ENCODE data around the gene BRWD1.

Gene BRWD1

DNA sequence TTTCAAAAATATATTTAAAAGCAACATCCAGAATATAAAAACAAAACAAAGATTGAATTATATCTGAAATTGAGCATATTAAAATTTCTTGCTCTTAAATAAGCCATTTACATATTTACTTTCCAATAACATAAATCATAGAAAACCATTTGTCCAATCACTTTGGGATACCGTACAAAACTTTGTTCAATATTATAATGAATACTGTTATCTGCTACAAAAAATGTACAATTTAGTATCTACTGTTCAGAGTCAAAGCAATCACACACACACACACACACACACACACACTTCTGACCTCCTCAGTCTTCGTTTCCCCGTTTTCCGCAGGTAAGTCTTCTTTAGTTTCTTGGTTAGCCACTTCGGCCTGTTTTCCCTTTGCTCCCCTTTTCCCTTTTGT, 31.4 kb upstream of the BRWD1 start:
- no peak overlapping the region for H2AFZ ChIP-seq (ENCODE audit: low read length)
- no peaks in the 10 kb centered on the region for H3K9me2 ChIP-seq (ENCODE audit: low read depth, low read length)
- H3K9ac ChIP-seq (ENCODE audit: low read length): no peak overlapping the region
- H3F3A ChIP-seq (ENCODE audit: insufficient read depth, low read length): 0 out of 2 replicates have a peak, but pooled peaks cover 3% of the 10 kb centered on the region
- no peak overlapping the region; the same call in 1 of the 2 replicates for H3K4me2 ChIP-seq (ENCODE audit: low read length)
- peaks cover 29% of the 10 kb centered on the region for H3K79me2 ChIP-seq (ENCODE audit: insufficient read depth, low read length)
- H4K20me1 ChIP-seq (ENCODE audit: insufficient read depth, low read length): peaks cover 7% of the 10 kb centered on the region; the same call in 1 of the 2 replicates
- TF ChIP-seq, protein P1, sequence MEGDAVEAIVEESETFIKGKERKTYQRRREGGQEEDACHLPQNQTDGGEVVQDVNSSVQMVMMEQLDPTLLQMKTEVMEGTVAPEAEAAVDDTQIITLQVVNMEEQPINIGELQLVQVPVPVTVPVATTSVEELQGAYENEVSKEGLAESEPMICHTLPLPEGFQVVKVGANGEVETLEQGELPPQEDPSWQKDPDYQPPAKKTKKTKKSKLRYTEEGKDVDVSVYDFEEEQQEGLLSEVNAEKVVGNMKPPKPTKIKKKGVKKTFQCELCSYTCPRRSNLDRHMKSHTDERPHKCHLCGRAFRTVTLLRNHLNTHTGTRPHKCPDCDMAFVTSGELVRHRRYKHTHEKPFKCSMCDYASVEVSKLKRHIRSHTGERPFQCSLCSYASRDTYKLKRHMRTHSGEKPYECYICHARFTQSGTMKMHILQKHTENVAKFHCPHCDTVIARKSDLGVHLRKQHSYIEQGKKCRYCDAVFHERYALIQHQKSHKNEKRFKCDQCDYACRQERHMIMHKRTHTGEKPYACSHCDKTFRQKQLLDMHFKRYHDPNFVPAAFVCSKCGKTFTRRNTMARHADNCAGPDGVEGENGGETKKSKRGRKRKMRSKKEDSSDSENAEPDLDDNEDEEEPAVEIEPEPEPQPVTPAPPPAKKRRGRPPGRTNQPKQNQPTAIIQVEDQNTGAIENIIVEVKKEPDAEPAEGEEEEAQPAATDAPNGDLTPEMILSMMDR (IDR thresholded peaks at IDR 0.05; ENCODE audit: low read length): no peak
- TF ChIP-seq EZH2 (IDR thresholded peaks at IDR 0.05; ENCODE audit: borderline replicate concordance, low read length): no peak
- no peaks in the 10 kb centered on the region for H3K27me3 ChIP-seq (ENCODE audit: insufficient read depth, low read length)
- no peak overlapping the region for H3K27ac ChIP-seq (ENCODE audit: low read depth, low read length, poor library complexity, severe bottlenecking)
- H3K9me3 ChIP-seq (ENCODE audit: low read length): no peaks in the 10 kb centered on the region
- H3K36me3 ChIP-seq (ENCODE audit: insufficient read depth, low read length): peaks cover 74% of the 10 kb centered on the region
- H3K4me3 ChIP-seq (ENCODE audit: low read depth, low read length, poor library complexity, severe bottlenecking): no peak overlapping the region
- H3K4me1 ChIP-seq (ENCODE audit: insufficient read depth, low read length, severe bottlenecking): peaks cover 34% of the 10 kb centered on the region

DNA sequence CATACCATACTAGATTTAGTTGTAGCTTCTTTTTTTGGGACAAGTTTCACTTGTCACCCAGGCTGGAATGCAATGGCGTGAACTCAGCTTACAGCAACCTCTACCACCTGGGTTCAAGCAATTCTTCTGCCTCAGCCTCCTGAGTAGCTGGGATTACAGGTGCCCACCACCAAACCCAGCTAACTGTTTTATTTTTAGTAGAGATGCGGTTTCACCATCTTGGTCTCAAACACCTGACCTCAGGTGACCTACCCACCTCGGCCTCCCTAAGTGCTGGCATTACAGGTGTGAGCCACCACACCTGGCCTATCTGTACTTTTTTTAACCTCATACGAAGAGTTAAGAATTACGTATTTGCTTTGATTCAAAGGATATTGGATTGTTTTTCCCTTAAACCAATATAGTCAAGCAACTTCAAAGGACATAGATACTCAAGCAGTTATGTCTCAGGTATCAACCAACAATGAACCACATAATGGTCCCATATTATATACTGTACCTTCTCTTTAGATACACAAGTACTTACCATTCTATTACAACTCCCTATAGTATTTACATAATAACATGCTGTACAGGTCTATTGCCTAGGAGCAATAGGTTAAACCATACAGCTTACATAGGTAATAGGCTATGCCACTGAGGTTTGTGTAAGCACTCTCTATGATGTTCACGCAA, 28.0 kb upstream of the BRWD1 start:
- H3K4me3 ChIP-seq (ENCODE audit: low read depth, low read length, poor library complexity, severe bottlenecking): no peak overlapping the region
- no peak overlapping the region for H2AFZ ChIP-seq (ENCODE audit: low read length)
- H3K36me3 ChIP-seq (ENCODE audit: insufficient read depth, low read length): peaks cover 55% of the 10 kb centered on the region
- H3K79me2 ChIP-seq (ENCODE audit: insufficient read depth, low read length): peaks cover 8% of the 10 kb centered on the region
- H3K9me3 ChIP-seq (ENCODE audit: low read length): no peaks in the 10 kb centered on the region
- peaks cover 7% of the 10 kb centered on the region; the same call in 1 of the 2 replicates for H4K20me1 ChIP-seq (ENCODE audit: insufficient read depth, low read length)
- peaks cover 20% of the 10 kb centered on the region for H3K4me1 ChIP-seq (ENCODE audit: insufficient read depth, low read length, severe bottlenecking)
- H3F3A ChIP-seq (ENCODE audit: insufficient read depth, low read length): peaks cover 13% of the 10 kb centered on the region
- H3K4me2 ChIP-seq (ENCODE audit: low read length): no peak overlapping the region
- H3K9me2 ChIP-seq (ENCODE audit: low read depth, low read length): no peaks in the 10 kb centered on the region
- H3K27ac ChIP-seq (ENCODE audit: low read depth, low read length, poor library complexity, severe bottlenecking): no peak overlapping the region
- no peak overlapping the region for H3K9ac ChIP-seq (ENCODE audit: low read length)
- no peaks in the 10 kb centered on the region for H3K27me3 ChIP-seq (ENCODE audit: insufficient read depth, low read length)
- TF ChIP-seq, protein P1 (IDR thresholded peaks at IDR 0.05; ENCODE audit: low read length): no peak
- TF ChIP-seq EZH2 (IDR thresholded peaks at IDR 0.05; ENCODE audit: borderline replicate concordance, low read length): no peak

DNA sequence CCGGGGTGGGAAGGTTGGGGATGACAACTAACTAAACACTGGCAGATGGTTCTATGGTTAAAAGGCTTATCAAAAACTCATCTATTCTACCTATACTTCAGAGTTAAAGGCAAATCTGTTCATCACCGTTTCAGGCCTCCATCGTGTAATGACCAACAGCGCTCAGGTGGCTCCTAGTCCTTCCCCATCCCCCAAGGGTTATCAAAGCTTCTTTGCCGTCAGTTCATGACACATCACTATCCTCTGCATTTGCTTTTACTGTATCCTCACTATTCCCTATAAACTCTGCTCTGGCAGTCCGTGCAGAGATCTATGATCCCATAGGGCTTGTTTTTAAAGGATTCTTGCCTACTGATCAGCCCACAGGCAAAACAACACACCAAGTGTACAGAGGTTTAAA, 27.3 kb upstream of the BRWD1 start:
- Histone ChIP-seq H3K9me3 (ENCODE audit: low read length) (no peaks in the 10 kb centered on the region), H3K79me2 (ENCODE audit: insufficient read depth, low read length) (peaks cover 1% of the 10 kb centered on the region), H3K4me2 (ENCODE audit: low read length) (no peak overlapping the region), H3K27me3 (ENCODE audit: insufficient read depth, low read length) (no peaks in the 10 kb centered on the region), H3K36me3 (ENCODE audit: insufficient read depth, low read length) (peaks cover 48% of the 10 kb centered on the region), H3K9ac (ENCODE audit: low read length) (no peak overlapping the region), H3K4me3 (ENCODE audit: low read depth, low read length, poor library complexity, severe bottlenecking) (no peak overlapping the region), H2AFZ (ENCODE audit: low read length) (no peak overlapping the region), H3K4me1 (ENCODE audit: insufficient read depth, low read length, severe bottlenecking) (peaks cover 13% of the 10 kb centered on the region), H3K9me2 (ENCODE audit: low read depth, low read length) (no peaks in the 10 kb centered on the region), H3K27ac (ENCODE audit: low read depth, low read length, poor library complexity, severe bottlenecking) (peak overlapping the region; percentile 36), H4K20me1 (ENCODE audit: insufficient read depth, low read length) (0 out of 2 replicates have a peak, but pooled peaks cover 2% of the 10 kb centered on the region), H3F3A (ENCODE audit: insufficient read depth, low read length) (peaks cover 13% of the 10 kb centered on the region)
- TF ChIP-seq, protein P1 (IDR thresholded peaks at IDR 0.05; ENCODE audit: low read length): no peak
- no peak for TF ChIP-seq EZH2 (IDR thresholded peaks at IDR 0.05; ENCODE audit: borderline replicate concordance, low read length)

Measured in OCI-LY1 (cell line).